Thyroid gland (tissue), 4 donors: ENCODE data around the gene KCNQ4.

Experiments
- POLR2A ChIP-seq, 2 donors: fragments of 450-650 bp; IDR thresholded peaks; one replicate each; pipeline ENCODE4 v1.6.1; 2017; ENCODE audit warnings: antibody characterized with exemption in 2 of 2, mild to moderate bottlenecking in 2 of 2, moderate library complexity in 1 of 2
- TF ChIP-seq, protein P1 (sequence below), 6 experiments: fragments of 200-600 bp in 3 of 6; fragments of 450-650 bp in 3 of 6; sonication (generic) in 3 of 6; IDR thresholded peaks; one replicate each; pipeline ENCODE4 v1.5.1; 2016 to 2019; ENCODE audit warnings: antibody characterized with exemption in 6 of 6, mild to moderate bottlenecking in 2 of 6, inconsistent platforms in 1 of 6, moderate library complexity in 1 of 6

DNA sequence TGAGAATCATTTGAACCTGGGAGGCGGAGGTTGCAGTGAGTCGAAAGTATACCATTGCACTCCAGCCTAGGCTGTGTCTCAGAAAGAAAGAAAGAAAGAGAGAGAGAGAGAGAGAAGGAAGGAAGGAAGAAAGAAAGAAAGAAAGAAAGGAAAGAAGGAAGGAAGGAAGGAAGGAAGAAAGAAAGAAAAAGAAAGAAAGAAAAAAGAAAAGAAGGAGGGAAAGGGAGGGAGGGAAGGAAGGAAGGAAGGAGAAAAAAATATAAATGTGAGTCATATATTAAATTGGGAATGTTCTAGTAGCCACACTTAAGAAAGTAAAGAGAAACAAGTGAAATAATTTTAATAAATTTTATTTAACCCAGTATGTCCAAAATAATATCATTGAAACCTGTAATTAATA, 95.3 kb downstream of the KCNQ4 start:
- TF ChIP-seq, protein P1, sequence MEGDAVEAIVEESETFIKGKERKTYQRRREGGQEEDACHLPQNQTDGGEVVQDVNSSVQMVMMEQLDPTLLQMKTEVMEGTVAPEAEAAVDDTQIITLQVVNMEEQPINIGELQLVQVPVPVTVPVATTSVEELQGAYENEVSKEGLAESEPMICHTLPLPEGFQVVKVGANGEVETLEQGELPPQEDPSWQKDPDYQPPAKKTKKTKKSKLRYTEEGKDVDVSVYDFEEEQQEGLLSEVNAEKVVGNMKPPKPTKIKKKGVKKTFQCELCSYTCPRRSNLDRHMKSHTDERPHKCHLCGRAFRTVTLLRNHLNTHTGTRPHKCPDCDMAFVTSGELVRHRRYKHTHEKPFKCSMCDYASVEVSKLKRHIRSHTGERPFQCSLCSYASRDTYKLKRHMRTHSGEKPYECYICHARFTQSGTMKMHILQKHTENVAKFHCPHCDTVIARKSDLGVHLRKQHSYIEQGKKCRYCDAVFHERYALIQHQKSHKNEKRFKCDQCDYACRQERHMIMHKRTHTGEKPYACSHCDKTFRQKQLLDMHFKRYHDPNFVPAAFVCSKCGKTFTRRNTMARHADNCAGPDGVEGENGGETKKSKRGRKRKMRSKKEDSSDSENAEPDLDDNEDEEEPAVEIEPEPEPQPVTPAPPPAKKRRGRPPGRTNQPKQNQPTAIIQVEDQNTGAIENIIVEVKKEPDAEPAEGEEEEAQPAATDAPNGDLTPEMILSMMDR (IDR thresholded peaks at IDR 0.05), result no peak
- TF ChIP-seq POLR2A (IDR thresholded peaks at IDR 0.05), result no peak
